HCT116 (cell line): Measurements from ENCODE around the gene ZBTB24. TPM values are rescaled to one million over a fixed set of nuclear protein-coding genes. Genes with fewer than 3 reads are reported as not detected.
A peak's percentile ranks its signal among the peaks of the same experiment; 100 is the strongest.

Source experiments
- ATAC-seq: fragments of 200-7000 bp; cut with Tn5 transposase; 2 replicates; pipeline ENCODE4 v1.9.1; 2020; ENCODE audit warnings: mild to moderate bottlenecking, moderate library complexity
- BruUV-seq: library from RNA; stranded (reverse); fragments of 400-500 nt; replicated peaks from 2 replicates; lab custom pipeline; 2021; lab: Mats Ljungman, UMichigan
- CTCF ChIA-PET: fragments of 300-600 bp; sonication (Branson Sonifier 250); formaldehyde crosslinking; loops from one replicate; lab custom pipeline; 2021; ENCODE audit warnings: antibody characterized with exemption; lab: Charles Lee
- POLR2A ChIA-PET: fragments of 300-600, 350-600 bp; sonication (Branson Sonifier 250); formaldehyde crosslinking; loops from one replicate; lab custom pipeline; 2021; ENCODE audit warnings: antibody characterized with exemption; lab: Charles Lee
- RAD21 ChIA-PET, 2 experiments: fragments of 300-600 bp; sonication (Branson Sonifier 250); formaldehyde crosslinking; loops; one replicate each; lab custom pipeline; 2023; ENCODE audit warnings: low total read pairs in 2 of 2; ENCODE audit not compliant: uncharacterized antibody in 2 of 2, unreplicated experiment in 2 of 2, low non-redundant PET in 1 of 2; lab: Charles Lee
- DNase-seq: peaks from one replicate; pipeline ENCODE4 v3.0.0-alpha.2; 2010; ENCODE audit warnings: low read depth, low spot score
- H2AFZ ChIP-seq: fragments of 200-600 bp; shearing (Covaris generic), sonication (generic); 2 replicates; pipeline ENCODE4 v1.6.1; 2017; ENCODE audit warnings: low read depth, mixed run types, mixed read lengths, antibody characterized with exemption, low read length; ENCODE audit not compliant: poor library complexity, severe bottlenecking
- H3K27ac ChIP-seq: 2 replicates; pipeline ENCODE4 v1.5.1; 2012; ENCODE audit warnings: low read depth, low read length
- H3K27me3 ChIP-seq: fragments of 200-600 bp; sonication (generic); 2 replicates; pipeline ENCODE4 v1.6.1; 2016; ENCODE audit warnings: mixed run types, low read length, mixed read lengths; ENCODE audit not compliant: insufficient read depth
- H3K36me3 ChIP-seq, 2 experiments: fragments of 200-500 bp in 1 of 2; fragments of 200-600 bp in 1 of 2; sonication (Bioruptor generic) in 1 of 2; sonication (generic) in 1 of 2; 2 replicates each; pipeline versions ENCODE4 v1.5.1 to v1.6.1; 2014 to 2016; ENCODE audit warnings: low read length in 2 of 2, inconsistent platforms in 1 of 2, mixed read lengths in 1 of 2, mixed run types in 1 of 2; ENCODE audit not compliant: insufficient read depth in 2 of 2, control insufficient read depth in 1 of 2
- H3K4me1 ChIP-seq, 2 experiments: fragments of 200-600 bp in 1 of 2; sonication (generic) in 1 of 2; 2 replicates each; pipeline versions ENCODE4 v1.5.1 to v1.6.1; 2012 to 2017; ENCODE audit warnings: low read length in 2 of 2, inconsistent platforms in 1 of 2, mild to moderate bottlenecking in 1 of 2, mixed read lengths in 1 of 2, mixed run types in 1 of 2, moderate library complexity in 1 of 2; ENCODE audit not compliant: insufficient read depth in 2 of 2, control insufficient read depth in 1 of 2
- H3K4me2 ChIP-seq: fragments of 200-600 bp; sonication (generic); 2 replicates; pipeline ENCODE4 v1.6.1; 2017; ENCODE audit warnings: mixed run types, low read length, mixed read lengths
- H3K4me3 ChIP-seq, 2 experiments: fragments of 200-600 bp in 1 of 2; sonication (generic) in 1 of 2; replicated peaks in 1 of 2; 2 replicates each; pipeline ENCODE4 v1.5.1; 2011 to 2016; ENCODE audit warnings: low read length in 2 of 2, control low read depth in 1 of 2, low read depth in 1 of 2, mild to moderate bottlenecking in 1 of 2, mixed read lengths in 1 of 2, mixed run types in 1 of 2
- H3K79me2 ChIP-seq: fragments of 200-600 bp; sonication (generic); 2 replicates; pipeline ENCODE4 v1.6.1; 2017; ENCODE audit warnings: mild to moderate bottlenecking, mixed run types, low read length, moderate library complexity, mixed read lengths; ENCODE audit not compliant: insufficient read depth
- H3K9ac ChIP-seq: fragments of 200-600 bp; sonication (generic); 2 replicates; pipeline ENCODE4 v1.6.1; 2016; ENCODE audit warnings: low read length, mixed read lengths
- H3K9me2 ChIP-seq: fragments of 200-600 bp; sonication (generic), shearing (Covaris generic); 2 replicates; pipeline ENCODE4 v1.6.1; 2017; ENCODE audit warnings: mixed run types, mild to moderate bottlenecking, moderate library complexity; ENCODE audit not compliant: insufficient read depth
- H3K9me3 ChIP-seq, 2 experiments: fragments of 200-500 bp in 1 of 2; fragments of 200-600 bp in 1 of 2; sonication (Bioruptor generic) in 1 of 2; sonication (generic) in 1 of 2; 2 replicates each; pipeline ENCODE4 v1.6.1; 2014 to 2017; ENCODE audit warnings: low read length in 2 of 2, mixed read lengths in 2 of 2, inconsistent platforms in 1 of 2, low read depth in 1 of 2, mild to moderate bottlenecking in 1 of 2, mixed run types in 1 of 2, moderate library complexity in 1 of 2; ENCODE audit not compliant: control insufficient read depth in 1 of 2, insufficient read depth in 1 of 2
- H4K20me1 ChIP-seq: fragments of 200-600 bp; sonication (generic), shearing (Covaris generic); 2 replicates; pipeline ENCODE4 v1.6.1; 2017; ENCODE audit warnings: mixed run types, mild to moderate bottlenecking, moderate library complexity; ENCODE audit not compliant: insufficient read depth
- ELF1 ChIP-seq: IDR thresholded peaks from 2 replicates; pipeline ENCODE4 v1.6.1; 2012; ENCODE audit warnings: low read depth, borderline replicate concordance
- EZH2phosphoT487 ChIP-seq: fragments of 200-600 bp; IDR thresholded peaks from 2 replicates; pipeline ENCODE4 v1.6.1; 2018; ENCODE audit warnings: antibody characterized with exemption, borderline replicate concordance
- JUND ChIP-seq: IDR thresholded peaks from 2 replicates; pipeline ENCODE4 v1.6.1; 2012
- POLR2A ChIP-seq: IDR thresholded peaks from 2 replicates; pipeline ENCODE4 v1.7.0; 2011; ENCODE audit warnings: borderline replicate concordance; ENCODE audit not compliant: insufficient read depth, insufficient read length; ENCODE audit errors: extremely low read depth
- POLR2AphosphoS5 ChIP-seq: IDR thresholded peaks from 2 replicates; pipeline ENCODE4 v1.6.1; 2011; ENCODE audit warnings: mild to moderate bottlenecking, low read depth, low read length, moderate library complexity
- RAD21 ChIP-seq: IDR thresholded peaks from 2 replicates; pipeline ENCODE4 v1.6.1; 2012; ENCODE audit warnings: low read depth, mild to moderate bottlenecking
- SIN3A ChIP-seq: IDR thresholded peaks from 2 replicates; pipeline ENCODE4 v1.6.1; 2012; ENCODE audit warnings: low read depth
- SRF ChIP-seq: IDR thresholded peaks from 2 replicates; pipeline ENCODE4 v1.6.1; 2012; ENCODE audit warnings: low read depth
- TCF7L2 ChIP-seq: IDR thresholded peaks from 2 replicates; pipeline ENCODE4 v1.7.0; 2011; ENCODE audit warnings: borderline replicate concordance, inconsistent platforms; ENCODE audit not compliant: insufficient read depth, insufficient read length; ENCODE audit errors: extremely low read depth
- YY1 ChIP-seq: IDR thresholded peaks from 2 replicates; pipeline ENCODE4 v1.6.1; 2011; ENCODE audit warnings: low read length, low read depth, moderate library complexity, mild to moderate bottlenecking; ENCODE audit not compliant: insufficient replicate concordance; ENCODE audit errors: extremely low read depth
- ZFX ChIP-seq: fragments of 450-650 bp; IDR thresholded peaks from 2 replicates; pipeline ENCODE4 v1.6.1; 2017
- intact Hi-C: fragments of 100-400 bp; cut with micrococcal nuclease; formaldehyde crosslinking; loops from 2 replicates; pipeline ENCODE4 v1.10.0; 2022
- total RNA-seq: library from RNA; stranded (reverse); gene quantifications from one replicate; pipeline ENCODE4 v1.2.1, GENCODE V29; 2021; ENCODE audit not compliant: unreplicated experiment
- TF ChIP-seq, protein P1 (sequence below): IDR thresholded peaks from 2 replicates; pipeline ENCODE4 v1.6.1; 2012
- TF ChIP-seq, protein P2 (sequence below): IDR thresholded peaks from 2 replicates; pipeline ENCODE4 v1.6.1; 2011; ENCODE audit warnings: mild to moderate bottlenecking, low read length, moderate library complexity; ENCODE audit not compliant: insufficient replicate concordance; ENCODE audit errors: extremely low read depth
- TF ChIP-seq, protein P3 (sequence below), 3 experiments: fragments of 200-600 bp in 1 of 3; sonication (generic) in 1 of 3; IDR thresholded peaks in 2 of 3; conservative IDR thresholded peaks in 1 of 3; 2 replicates each; pipeline ENCODE4 v1.5.1; 2012 to 2017; ENCODE audit warnings: low read depth in 2 of 3, low read length in 2 of 3, antibody characterized with exemption in 1 of 3, borderline replicate concordance in 1 of 3, control low read depth in 1 of 3, mild to moderate bottlenecking in 1 of 3, mixed read lengths in 1 of 3, mixed run types in 1 of 3, moderate library complexity in 1 of 3; ENCODE audit not compliant: insufficient read depth in 1 of 3
- TF ChIP-seq, protein P4 (sequence below): IDR thresholded peaks from 2 replicates; pipeline ENCODE4 v1.6.1; 2012

Gene ZBTB24
- total RNA-seq, 1 experiment from 2014 or later = 11.3 TPM

DNA sequence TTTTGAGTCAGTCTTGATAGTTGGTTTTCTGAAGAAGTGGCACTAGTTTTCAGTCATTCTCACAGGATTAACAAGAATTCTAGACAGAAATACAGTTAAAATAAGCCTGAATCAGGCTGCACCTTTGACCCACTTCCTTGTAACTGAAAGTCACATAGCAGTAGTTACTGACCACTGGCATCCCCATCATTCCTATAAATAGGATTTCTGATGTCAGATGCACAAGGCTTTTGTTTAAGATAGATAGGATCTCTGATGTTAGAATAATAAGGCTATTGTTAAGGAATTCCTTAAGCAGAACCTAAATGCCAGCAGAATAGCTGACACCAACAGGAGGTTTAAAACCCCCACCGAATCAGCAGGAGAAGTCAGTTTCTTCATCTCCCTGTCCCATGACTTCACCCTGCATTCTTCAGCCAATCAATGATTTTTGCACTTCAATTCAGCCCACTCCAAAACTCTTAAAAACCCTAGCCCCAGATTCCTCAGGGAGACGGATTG is 30.6 kb upstream of the ZBTB24 start:
- no peaks in the 10 kb centered on the region for H4K20me1 ChIP-seq
- H3K4me1 ChIP-seq = peaks cover 0 to 3% of the 10 kb centered on the region in 2 experiments; a peak in 1 of 4 replicates
- H3K27me3 ChIP-seq = no peaks in the 10 kb centered on the region
- H3K9me3 ChIP-seq = no peaks in the 10 kb centered on the region
- no peak overlapping the region for H3K27ac ChIP-seq
- ATAC-seq (no peak), DNase-seq (no peak)
- ChIA-PET CTCF (no interaction called here), RAD21 (no interaction called here), POLR2A (no interaction called here)
- TF ChIP-seq SRF (no peak), ZFX (no peak), TCF7L2 (no peak), POLR2AphosphoS5 (no peak)
- TF ChIP-seq, protein P1, sequence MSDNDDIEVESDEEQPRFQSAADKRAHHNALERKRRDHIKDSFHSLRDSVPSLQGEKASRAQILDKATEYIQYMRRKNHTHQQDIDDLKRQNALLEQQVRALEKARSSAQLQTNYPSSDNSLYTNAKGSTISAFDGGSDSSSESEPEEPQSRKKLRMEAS = no peak
- intact Hi-C loops = no loop called here
- H3K4me3 ChIP-seq = no peak overlapping the region
- H3K4me2 ChIP-seq = no peak overlapping the region
- no TSS peak for BruUV-seq
- H3K9ac ChIP-seq = no peak overlapping the region
- H3K36me3 ChIP-seq = no peaks in the 10 kb centered on the region
- H2AFZ ChIP-seq = peak overlapping the region; percentile 63
- H3K79me2 ChIP-seq = no peaks in the 10 kb centered on the region
- no peaks in the 10 kb centered on the region; the same call in 1 of the 2 replicates for H3K9me2 ChIP-seq

DNA sequence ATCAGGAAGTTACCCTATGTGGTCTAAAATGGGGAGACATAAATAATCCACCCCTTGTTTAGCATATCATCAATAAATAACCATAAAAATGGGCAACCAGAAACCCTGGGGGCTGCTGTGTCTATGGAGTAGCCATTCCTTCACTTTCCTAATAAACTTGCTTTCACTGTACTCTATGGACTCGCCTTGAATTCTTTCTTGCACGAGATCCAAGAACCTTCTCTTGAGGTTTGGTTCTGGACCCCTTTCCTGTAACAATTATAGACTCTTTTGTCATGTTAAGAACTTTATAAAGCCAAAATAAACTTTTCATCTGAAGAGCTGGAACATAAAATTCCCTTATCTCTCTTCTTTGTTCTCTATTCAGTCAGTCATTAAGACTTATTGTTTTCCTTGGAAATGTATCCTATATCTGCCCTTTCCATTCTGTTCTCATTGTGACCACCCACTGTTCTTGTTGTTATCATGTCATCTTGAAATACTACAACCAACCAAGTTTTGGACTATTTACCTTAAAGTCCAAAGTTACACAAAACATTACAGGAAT is 29.3 kb upstream of the ZBTB24 start:
- Histone ChIP-seq H3K4me3 (no peak overlapping the region), H4K20me1 (no peaks in the 10 kb centered on the region), H3K9me3 (no peaks in the 10 kb centered on the region), H3K9me2 (no peaks in the 10 kb centered on the region; the same call in 1 of the 2 replicates), H3K4me1 (peaks cover 0 to 3% of the 10 kb centered on the region in 2 experiments; a peak in 1 of 4 replicates), H3K4me2 (no peak overlapping the region), H3K36me3 (no peaks in the 10 kb centered on the region), H3K27ac (no peak overlapping the region), H3K79me2 (no peaks in the 10 kb centered on the region), H3K27me3 (no peaks in the 10 kb centered on the region), H2AFZ (no peak overlapping the region), H3K9ac (no peak overlapping the region)
- TF ChIP-seq, protein P2, sequence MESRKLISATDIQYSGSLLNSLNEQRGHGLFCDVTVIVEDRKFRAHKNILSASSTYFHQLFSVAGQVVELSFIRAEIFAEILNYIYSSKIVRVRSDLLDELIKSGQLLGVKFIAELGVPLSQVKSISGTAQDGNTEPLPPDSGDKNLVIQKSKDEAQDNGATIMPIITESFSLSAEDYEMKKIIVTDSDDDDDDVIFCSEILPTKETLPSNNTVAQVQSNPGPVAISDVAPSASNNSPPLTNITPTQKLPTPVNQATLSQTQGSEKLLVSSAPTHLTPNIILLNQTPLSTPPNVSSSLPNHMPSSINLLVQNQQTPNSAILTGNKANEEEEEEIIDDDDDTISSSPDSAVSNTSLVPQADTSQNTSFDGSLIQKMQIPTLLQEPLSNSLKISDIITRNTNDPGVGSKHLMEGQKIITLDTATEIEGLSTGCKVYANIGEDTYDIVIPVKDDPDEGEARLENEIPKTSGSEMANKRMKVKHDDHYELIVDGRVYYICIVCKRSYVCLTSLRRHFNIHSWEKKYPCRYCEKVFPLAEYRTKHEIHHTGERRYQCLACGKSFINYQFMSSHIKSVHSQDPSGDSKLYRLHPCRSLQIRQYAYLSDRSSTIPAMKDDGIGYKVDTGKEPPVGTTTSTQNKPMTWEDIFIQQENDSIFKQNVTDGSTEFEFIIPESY = no peak
- TF ChIP-seq EZH2phosphoT487 = no peak
- no peak for TF ChIP-seq POLR2AphosphoS5
- TF ChIP-seq JUND = no peak
- TF ChIP-seq SIN3A = no peak
- TF ChIP-seq RAD21 = no peak
- TF ChIP-seq ELF1 = no peak
- TF ChIP-seq, protein P3, sequence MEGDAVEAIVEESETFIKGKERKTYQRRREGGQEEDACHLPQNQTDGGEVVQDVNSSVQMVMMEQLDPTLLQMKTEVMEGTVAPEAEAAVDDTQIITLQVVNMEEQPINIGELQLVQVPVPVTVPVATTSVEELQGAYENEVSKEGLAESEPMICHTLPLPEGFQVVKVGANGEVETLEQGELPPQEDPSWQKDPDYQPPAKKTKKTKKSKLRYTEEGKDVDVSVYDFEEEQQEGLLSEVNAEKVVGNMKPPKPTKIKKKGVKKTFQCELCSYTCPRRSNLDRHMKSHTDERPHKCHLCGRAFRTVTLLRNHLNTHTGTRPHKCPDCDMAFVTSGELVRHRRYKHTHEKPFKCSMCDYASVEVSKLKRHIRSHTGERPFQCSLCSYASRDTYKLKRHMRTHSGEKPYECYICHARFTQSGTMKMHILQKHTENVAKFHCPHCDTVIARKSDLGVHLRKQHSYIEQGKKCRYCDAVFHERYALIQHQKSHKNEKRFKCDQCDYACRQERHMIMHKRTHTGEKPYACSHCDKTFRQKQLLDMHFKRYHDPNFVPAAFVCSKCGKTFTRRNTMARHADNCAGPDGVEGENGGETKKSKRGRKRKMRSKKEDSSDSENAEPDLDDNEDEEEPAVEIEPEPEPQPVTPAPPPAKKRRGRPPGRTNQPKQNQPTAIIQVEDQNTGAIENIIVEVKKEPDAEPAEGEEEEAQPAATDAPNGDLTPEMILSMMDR (IDR thresholded peaks at IDR 0.05 in 2 of 3, conservative IDR thresholded peaks at IDR 0.05 in 1 of 3; ENCODE audit: borderline replicate concordance in 1 of 3, insufficient read depth in 1 of 3, low read depth in 2 of 3, low read length in 2 of 3) = no peak
- no peak for TF ChIP-seq POLR2A
- TF ChIP-seq, protein P4, sequence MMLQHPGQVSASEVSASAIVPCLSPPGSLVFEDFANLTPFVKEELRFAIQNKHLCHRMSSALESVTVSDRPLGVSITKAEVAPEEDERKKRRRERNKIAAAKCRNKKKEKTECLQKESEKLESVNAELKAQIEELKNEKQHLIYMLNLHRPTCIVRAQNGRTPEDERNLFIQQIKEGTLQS = no peak
- TF ChIP-seq, protein P1 = no peak
- TF ChIP-seq YY1 = no peak
- intact Hi-C loops = no loop called here
- no TSS peak for BruUV-seq
- ATAC-seq (no peak), DNase-seq (no peak)
- ChIA-PET CTCF (no interaction called here), RAD21 (no interaction called here), POLR2A (no interaction called here)
